Esophagus squamous epithelium (tissue), 5 donors: Measurements from ENCODE around the gene ARHGEF5. TPM values are rescaled to one million over a fixed set of nuclear protein-coding genes. Genes with fewer than 3 reads are reported as not detected.
"Not testable (repeated sequence)": the region's sequence is repeated elsewhere in the genome, so short reads cannot be mapped to it uniquely, and the experiment has no call there.

Experiments used
- DNase-seq: peaks from one replicate; lab custom pipeline; 2025; lab: John Stamatoyannopoulos, UW
- H3K27ac ChIP-seq, 4 donors: fragments of 200-600 bp; sonication (generic); one replicate each; pipeline ENCODE4 v1.5.1; 2016 to 2019; ENCODE audit warnings: mild to moderate bottlenecking in 1 of 4
- H3K27me3 ChIP-seq, 4 donors: fragments of 200-600 bp; sonication (generic); 1 replicate in 3 of 4; 2 replicates in 1 of 4; pipeline versions ENCODE4 v1.5.1 to v1.6.0; 2017 to 2021; ENCODE audit warnings: antibody characterized with exemption in 1 of 4
- H3K36me3 ChIP-seq, 3 donors: fragments of 200-600 bp; sonication (generic); one replicate each; pipeline ENCODE4 v1.5.1; 2016 to 2019
- H3K4me1 ChIP-seq, 3 donors: fragments of 200-600 bp; sonication (generic); one replicate each; pipeline ENCODE4 v1.5.1; 2017 to 2019
- H3K4me3 ChIP-seq, 4 donors: fragments of 200-600 bp; sonication (generic); 1 replicate in 3 of 4; 2 replicates in 1 of 4; pipeline ENCODE4 v1.5.1; 2016 to 2019; ENCODE audit warnings: mild to moderate bottlenecking in 2 of 4, moderate library complexity in 1 of 4
- H3K9me3 ChIP-seq, 3 donors: fragments of 200-600 bp; sonication (generic); one replicate each; pipeline ENCODE4 v1.5.1; 2016 to 2019
- WGBS, 2 donors: methylation state at CpG; one replicate each; pipeline ENCODE4 v1.1.5; 2018; 5-methylcytosine and 5-hydroxymethylcytosine counted together
- intact Hi-C: fragments of 100-400 bp; cut with DNase I; formaldehyde crosslinking; loops from one replicate; pipeline ENCODE4 v1.15.0; 2022
- total RNA-seq, 4 donors: library from RNA; depleted of rRNA; stranded (reverse); fragments of >200 nt; gene quantifications; one replicate each; pipeline ENCODE4 v1.1.0, GENCODE V29; 2016
- donor health status: DM: yes; HTN: yes; CAD: no.

ARHGEF5 gene
- 10 to 100 TPM; 29.2 to 59.3 (median 39.1) TPM for total RNA-seq

GRCh38 chr7:144355176-144355822 lies at the start of gene ARHGEF5:
TSS of gene ARHGEF5 (plus strand) at chr7:144355402. CDS start at chr7:144362670, 7,268 bp downstream.
- intact Hi-C loops, DNase-seq, H3K9me3 ChIP-seq, H3K36me3 ChIP-seq, H3K27ac ChIP-seq, H3K27me3 ChIP-seq, H3K4me1 ChIP-seq: not testable (repeated sequence)
- H3K4me3 ChIP-seq: peak within 1 kb of the TSS in 2 of 4 donors; percentile 25 to 55
- WGBS, 2 donors: no CpG with 5 or more reads among the region's 50 CpGs

- H3K36me3 ChIP-seq, DNase-seq, H3K27ac ChIP-seq, H3K4me3 ChIP-seq, H3K9me3 ChIP-seq, H3K27me3 ChIP-seq, H3K4me1 ChIP-seq, intact Hi-C loops: not testable (repeated sequence)
- no CpG with 5 or more reads among the region's 2 CpGs for WGBS, 2 donors
These were observed 45.5 kb upstream of the ARHGEF5 start for GRCh38 chr7:144309702-144310101.

GRCh38 chr7:144311218-144311617 lies 44.0 kb upstream of the ARHGEF5 start:
- H3K9me3 ChIP-seq, H3K36me3 ChIP-seq, DNase-seq, H3K27me3 ChIP-seq, H3K27ac ChIP-seq, H3K4me1 ChIP-seq, H3K4me3 ChIP-seq, intact Hi-C loops: not testable (repeated sequence)
- WGBS, 2 donors: 83% methylated on average over 1 of the region's 2 CpGs; no CpG with 5 or more reads in 1 of the 2 donors

- H3K27me3 ChIP-seq, H3K36me3 ChIP-seq, H3K27ac ChIP-seq, intact Hi-C loops, H3K4me1 ChIP-seq, H3K9me3 ChIP-seq, H3K4me3 ChIP-seq, DNase-seq: not testable (repeated sequence)
- WGBS, 2 donors: no CpG with 5 or more reads among the region's 2 CpGs
These were observed 43.2 kb upstream of the ARHGEF5 start, which contains the start of gene OR2A1 for GRCh38 chr7:144311872-144312469. TSS of gene OR2A1 (plus strand) at chr7:144312419. CDS start at chr7:144318125, 5,706 bp downstream.

- WGBS, 2 donors: 67% methylated on average over 1 of the region's 1 CpG; no CpG with 5 or more reads in 1 of the 2 donors
- H3K36me3 ChIP-seq, DNase-seq, H3K9me3 ChIP-seq, intact Hi-C loops, H3K27ac ChIP-seq, H3K27me3 ChIP-seq, H3K4me1 ChIP-seq, H3K4me3 ChIP-seq: not testable (repeated sequence)
These were observed 37.7 kb upstream of the ARHGEF5 start for GRCh38 chr7:144317537-144317936.

GRCh38 chr7:144319547-144319946 lies 35.7 kb upstream of the ARHGEF5 start:
- intact Hi-C loops: not testable (repeated sequence)

GRCh38 chr7:144321677-144322206 lies 33.5 kb upstream of the ARHGEF5 start:
- H3K4me1 ChIP-seq, H3K9me3 ChIP-seq, intact Hi-C loops, DNase-seq, H3K27me3 ChIP-seq, H3K27ac ChIP-seq, H3K36me3 ChIP-seq, H3K4me3 ChIP-seq: not testable (repeated sequence)
- 60 to 83% methylated on average over 1 of the region's 3 CpGs for WGBS, 2 donors

More at GRCh38 chr7:144319547-144319946, 35.7 kb upstream of the ARHGEF5 start:
- not testable (repeated sequence) for H3K4me3 ChIP-seq, H3K4me1 ChIP-seq, H3K27ac ChIP-seq, H3K36me3 ChIP-seq, DNase-seq, H3K9me3 ChIP-seq, H3K27me3 ChIP-seq
- no CpG with 5 or more reads among the region's 2 CpGs for WGBS, 2 donors

DNA sequence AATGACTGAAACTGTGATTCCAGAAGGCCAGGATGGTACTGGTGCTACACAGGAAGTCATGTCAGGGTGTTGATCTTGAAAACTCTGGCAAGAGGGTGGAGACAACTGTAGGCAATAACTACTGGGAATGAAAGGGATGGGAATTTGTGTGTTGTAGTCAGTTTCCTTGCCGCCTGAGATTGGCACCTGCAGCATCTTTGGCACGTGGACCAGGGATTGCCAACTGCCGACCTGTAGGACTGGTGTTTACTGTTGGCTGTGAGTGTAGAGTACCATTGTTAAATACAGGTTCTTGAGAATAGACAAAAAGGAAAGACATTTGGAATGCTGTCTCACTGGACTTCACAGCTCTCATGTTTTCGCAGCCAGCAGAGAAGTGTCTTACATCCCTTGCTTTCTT lies 31.8 kb upstream of the ARHGEF5 start:
- H3K27ac ChIP-seq, intact Hi-C loops, H3K27me3 ChIP-seq, DNase-seq, H3K36me3 ChIP-seq, H3K4me1 ChIP-seq, H3K9me3 ChIP-seq, H3K4me3 ChIP-seq: not testable (repeated sequence)
- no CpG with 5 or more reads among the region's 4 CpGs for WGBS, 2 donors

- DNase-seq, H3K36me3 ChIP-seq, H3K9me3 ChIP-seq, H3K27ac ChIP-seq, H3K27me3 ChIP-seq, intact Hi-C loops, H3K4me3 ChIP-seq, H3K4me1 ChIP-seq: not testable (repeated sequence)
- 89 to 100% methylated on average over 2 to 4 of the region's 5 CpGs for WGBS, 2 donors
These were observed 29.3 kb upstream of the ARHGEF5 start for GRCh38 chr7:144325868-144326267.

DNA sequence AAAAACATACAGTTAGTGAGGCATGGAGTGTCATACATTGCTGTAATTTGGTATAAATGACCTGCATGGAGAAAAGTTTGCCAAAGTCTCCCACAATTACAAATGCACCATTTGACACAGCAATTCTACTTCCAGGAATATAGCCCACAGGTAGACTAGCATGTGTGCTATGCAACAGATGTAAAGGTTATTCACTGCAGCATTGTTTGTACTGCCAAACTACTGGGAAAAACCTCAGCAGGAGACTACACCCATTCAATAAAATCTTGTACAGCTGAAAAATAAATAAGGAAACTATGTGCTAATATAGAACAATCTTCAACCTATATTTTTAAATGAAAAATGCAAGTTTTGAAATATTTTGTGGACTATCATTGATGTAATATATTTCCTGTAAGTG lies 25.2 kb upstream of the ARHGEF5 start:
- intact Hi-C loops, H3K27me3 ChIP-seq, H3K27ac ChIP-seq, H3K36me3 ChIP-seq, H3K4me3 ChIP-seq, DNase-seq, H3K9me3 ChIP-seq, H3K4me1 ChIP-seq: not testable (repeated sequence)

DNA sequence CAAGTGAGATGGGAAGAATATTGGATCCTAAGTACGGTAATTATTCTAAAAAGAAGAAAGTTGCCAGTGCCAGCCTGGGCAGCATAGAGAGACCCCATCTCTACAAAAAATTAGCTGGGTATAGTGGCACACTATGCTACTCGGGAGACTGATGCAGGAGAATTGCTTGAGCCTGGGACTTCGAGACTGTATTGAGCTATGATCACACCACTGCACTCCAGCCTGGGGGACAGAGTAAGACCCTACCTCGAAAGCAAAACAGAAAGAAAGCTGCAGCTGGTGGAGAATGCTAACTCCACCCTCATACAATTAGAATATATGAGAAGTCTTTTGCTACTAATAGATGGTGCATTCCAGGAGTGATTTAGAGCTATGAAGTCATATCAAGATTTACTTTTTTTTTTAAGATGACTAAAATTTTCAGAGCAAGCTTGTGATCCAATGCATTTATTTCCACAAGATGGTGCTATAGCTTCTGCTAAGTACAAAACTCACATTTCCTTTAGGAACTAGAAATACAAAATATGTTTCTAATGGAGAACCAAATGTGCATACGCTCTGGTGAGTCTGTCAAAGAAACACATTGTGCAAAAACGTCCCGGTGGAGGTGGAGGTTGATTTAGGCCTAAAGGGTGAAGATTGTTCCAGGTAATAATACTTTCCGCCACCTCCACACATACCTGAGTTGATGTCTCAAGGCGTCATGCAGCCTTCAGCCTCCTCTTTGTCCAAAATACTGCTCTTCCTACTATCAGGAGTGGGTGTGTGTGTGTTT lies 23.8 kb upstream of the ARHGEF5 start:
- WGBS, 2 donors: 72% methylated on average over 2 of the region's 9 CpGs; no CpG with 5 or more reads in 1 of the 2 donors
- H3K9me3 ChIP-seq, H3K27me3 ChIP-seq, H3K27ac ChIP-seq, DNase-seq, H3K4me3 ChIP-seq, H3K36me3 ChIP-seq, H3K4me1 ChIP-seq, intact Hi-C loops: not testable (repeated sequence)

GRCh38 chr7:144331996-144332288 lies 23.3 kb upstream of the ARHGEF5 start:
- DNase-seq, intact Hi-C loops: not testable (repeated sequence)
- WGBS, 2 donors: 43 to 67% methylated on average over 1 of the region's 2 CpGs

GRCh38 chr7:144348625-144349024 lies 6.6 kb upstream of the ARHGEF5 start:
- H3K4me3 ChIP-seq, intact Hi-C loops, H3K36me3 ChIP-seq, H3K4me1 ChIP-seq, H3K27ac ChIP-seq, H3K9me3 ChIP-seq, DNase-seq, H3K27me3 ChIP-seq: not testable (repeated sequence)
- no CpG with 5 or more reads among the region's 1 CpG for WGBS, 2 donors

More at GRCh38 chr7:144331996-144332288, 23.3 kb upstream of the ARHGEF5 start:
- not testable (repeated sequence) for H3K36me3 ChIP-seq, H3K4me3 ChIP-seq, H3K9me3 ChIP-seq, H3K27ac ChIP-seq, H3K4me1 ChIP-seq, H3K27me3 ChIP-seq
